ENCODE data around the gene SYNE1. TPM values are rescaled to one million over a fixed set of nuclear protein-coding genes. Genes with fewer than 3 reads are reported as not detected.
A peak's percentile ranks its signal among the peaks of the same experiment; 100 is the strongest.
"Not testable (repeated sequence)": the region's sequence is repeated elsewhere in the genome, so short reads cannot be mapped to it uniquely, and the experiment has no call there.

Gene SYNE1
- total RNA-seq, 4 donors from 2014 or later, result 120 to 163 (median 137) TPM

DNA sequence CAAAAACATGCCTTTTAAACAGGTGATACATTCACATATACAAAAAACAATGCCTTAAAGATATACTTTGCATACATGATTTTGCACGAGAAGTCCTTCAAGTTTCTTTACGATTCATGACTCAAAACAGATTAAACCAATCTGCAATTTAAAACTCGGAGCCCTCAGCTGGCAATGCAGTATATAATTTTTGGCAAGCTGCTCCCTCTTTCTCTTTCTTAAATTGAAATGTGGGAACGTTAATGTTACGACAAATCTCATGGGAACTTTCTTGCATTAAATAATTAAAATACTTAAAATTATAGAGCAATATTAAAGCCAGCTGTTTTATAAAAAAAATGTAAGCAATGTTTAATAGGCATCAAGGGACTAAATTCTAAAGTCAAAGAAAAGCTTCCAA is 495.1 kb downstream of the SYNE1 start:
- Histone ChIP-seq H3K9me3 (no peaks in the 10 kb centered on the region), H3K4me3 (no peak overlapping the region), H3K4me1 (peaks cover 0 to 4% (median 0%) of the 10 kb centered on the region in 4 donors), H3K27me3 (no peaks in the 10 kb centered on the region), H3K27ac (no peak overlapping the region), H3K36me3 (peaks cover 0 to 76% (median 0%) of the 10 kb centered on the region in 3 donors)
- DNase-seq (ENCODE audit: low spot score in 2 of 2), result no peak
- no peak for TF ChIP-seq EP300 (IDR thresholded peaks at IDR 0.05)
- TF ChIP-seq, protein P1, sequence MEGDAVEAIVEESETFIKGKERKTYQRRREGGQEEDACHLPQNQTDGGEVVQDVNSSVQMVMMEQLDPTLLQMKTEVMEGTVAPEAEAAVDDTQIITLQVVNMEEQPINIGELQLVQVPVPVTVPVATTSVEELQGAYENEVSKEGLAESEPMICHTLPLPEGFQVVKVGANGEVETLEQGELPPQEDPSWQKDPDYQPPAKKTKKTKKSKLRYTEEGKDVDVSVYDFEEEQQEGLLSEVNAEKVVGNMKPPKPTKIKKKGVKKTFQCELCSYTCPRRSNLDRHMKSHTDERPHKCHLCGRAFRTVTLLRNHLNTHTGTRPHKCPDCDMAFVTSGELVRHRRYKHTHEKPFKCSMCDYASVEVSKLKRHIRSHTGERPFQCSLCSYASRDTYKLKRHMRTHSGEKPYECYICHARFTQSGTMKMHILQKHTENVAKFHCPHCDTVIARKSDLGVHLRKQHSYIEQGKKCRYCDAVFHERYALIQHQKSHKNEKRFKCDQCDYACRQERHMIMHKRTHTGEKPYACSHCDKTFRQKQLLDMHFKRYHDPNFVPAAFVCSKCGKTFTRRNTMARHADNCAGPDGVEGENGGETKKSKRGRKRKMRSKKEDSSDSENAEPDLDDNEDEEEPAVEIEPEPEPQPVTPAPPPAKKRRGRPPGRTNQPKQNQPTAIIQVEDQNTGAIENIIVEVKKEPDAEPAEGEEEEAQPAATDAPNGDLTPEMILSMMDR (IDR thresholded peaks at IDR 0.05), result no peak
- TF ChIP-seq POLR2A (IDR thresholded peaks at IDR 0.05), result no peak
- WGBS, 2 donors, result 62 to 67% methylated on average over 5 of the region's 5 CpGs

- H3K27ac ChIP-seq; H3K9me3 ChIP-seq; H3K27me3 ChIP-seq; H3K4me3 ChIP-seq; H3K4me1 ChIP-seq; DNase-seq (ENCODE audit: low spot score in 2 of 2): not testable (repeated sequence)
- WGBS, 2 donors, result 97 to 98% methylated on average over 6 of the region's 6 CpGs
- peaks cover 0 to 84% (median 0%) of the 10 kb centered on the region in 3 donors for H3K36me3 ChIP-seq
Measured at GRCh38 chr6:152138344-152138743, 498.8 kb downstream of the SYNE1 start.

DNA sequence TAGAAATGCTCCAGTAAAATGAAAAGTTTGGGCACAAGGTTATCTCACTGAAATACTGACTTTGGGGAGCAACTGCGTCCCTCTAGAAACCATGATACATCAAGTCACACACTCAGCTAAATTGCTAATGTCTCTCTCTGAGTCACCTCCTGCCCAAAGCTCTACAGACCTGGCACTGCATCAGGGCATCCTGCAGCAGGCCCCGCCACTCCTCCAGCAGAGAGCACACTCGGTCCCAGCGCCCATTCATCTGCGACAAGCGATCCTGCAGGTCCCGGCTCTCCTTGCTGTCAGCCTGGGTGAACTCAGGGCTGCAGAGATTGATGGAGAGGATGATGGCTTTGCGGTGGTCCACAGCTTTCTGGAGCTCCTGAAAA is 500.7 kb downstream of the SYNE1 start:
- no peak for TF ChIP-seq POLR2A (IDR thresholded peaks at IDR 0.05)
- TF ChIP-seq, protein P1 (IDR thresholded peaks at IDR 0.05), result no peak
- no peak for TF ChIP-seq EP300 (IDR thresholded peaks at IDR 0.05)
- H3K27me3 ChIP-seq, result no peaks in the 10 kb centered on the region
- WGBS, 2 donors, result 94 to 95% methylated on average over 8 of the region's 8 CpGs
- no peak for DNase-seq (ENCODE audit: low spot score in 2 of 2)
- H3K9me3 ChIP-seq, result no peaks in the 10 kb centered on the region
- H3K4me3 ChIP-seq, result no peak overlapping the region
- H3K36me3 ChIP-seq, result peaks cover 0 to 90% (median 0%) of the 10 kb centered on the region in 3 donors
- H3K27ac ChIP-seq, result no peak overlapping the region
- H3K4me1 ChIP-seq, result no peaks in the 10 kb centered on the region

DNA sequence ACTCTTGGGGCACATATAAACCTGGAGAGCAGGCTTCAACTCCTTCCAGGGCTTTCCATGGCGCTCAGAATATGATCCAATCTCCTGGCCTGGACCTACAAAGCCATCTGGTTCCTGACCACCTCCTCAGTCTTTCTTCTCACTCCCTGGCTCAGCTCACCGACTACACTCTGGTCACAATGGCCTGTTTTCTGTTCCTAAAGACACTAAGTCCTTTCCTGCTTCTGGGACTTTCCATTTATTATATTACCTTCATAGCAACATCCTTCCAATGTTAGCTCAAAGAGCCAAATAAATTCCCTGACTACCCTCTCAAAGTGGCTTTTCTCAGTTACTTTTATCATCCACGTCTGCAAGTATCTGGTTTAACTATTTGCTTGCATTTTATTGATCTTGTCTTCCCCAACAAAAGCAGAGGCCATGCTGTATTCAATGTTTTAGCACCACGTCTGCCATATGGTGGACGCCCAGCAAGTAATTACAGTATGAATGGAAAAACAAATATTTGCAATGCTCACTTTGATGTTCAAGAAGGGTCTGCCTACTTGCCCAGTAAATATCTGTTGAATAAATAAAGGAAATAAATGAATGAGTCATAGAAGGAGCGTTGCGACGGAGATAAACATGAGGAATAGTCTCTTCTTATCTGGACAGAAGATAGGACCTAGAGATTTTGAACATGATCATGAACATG is 501.3 kb downstream of the SYNE1 start:
- H3K4me1 ChIP-seq, result no peaks in the 10 kb centered on the region
- no peak overlapping the region for H3K27ac ChIP-seq
- DNase-seq (ENCODE audit: low spot score in 2 of 2), result no peak
- no peaks in the 10 kb centered on the region for H3K27me3 ChIP-seq
- 86 to 89% methylated on average over 8 of the region's 8 CpGs for WGBS, 2 donors
- H3K4me3 ChIP-seq, result no peak overlapping the region
- no peaks in the 10 kb centered on the region for H3K9me3 ChIP-seq
- TF ChIP-seq EP300 (IDR thresholded peaks at IDR 0.05) (no peak), POLR2A (IDR thresholded peaks at IDR 0.05) (no peak)
- TF ChIP-seq, protein P1 (IDR thresholded peaks at IDR 0.05), result no peak
- H3K36me3 ChIP-seq, result peaks cover 0 to 87% (median 0%) of the 10 kb centered on the region in 3 donors

DNA sequence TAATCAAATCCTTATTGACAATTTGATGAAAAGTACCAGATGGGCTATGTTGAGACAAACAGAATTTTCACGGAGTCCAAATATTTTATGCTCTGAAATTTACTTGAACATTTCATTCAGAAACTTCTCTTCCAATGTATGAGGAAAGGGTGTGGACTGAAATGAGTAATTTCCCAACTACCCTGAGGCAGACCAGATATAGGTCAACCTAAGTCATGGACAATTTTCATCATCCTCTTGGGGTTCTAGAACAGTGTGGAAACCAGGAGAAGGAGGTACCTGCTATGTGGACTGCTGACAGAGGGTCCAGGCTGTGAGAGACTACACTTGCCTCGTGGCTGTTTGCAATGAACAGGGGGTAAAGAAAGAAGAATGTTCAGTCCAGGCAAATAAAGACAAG is 506.7 kb downstream of the SYNE1 start:
- H3K36me3 ChIP-seq, result peaks cover 0 to 66% (median 0%) of the 10 kb centered on the region in 3 donors
- H3K9me3 ChIP-seq, result no peaks in the 10 kb centered on the region
- 50 to 73% methylated on average over 2 of the region's 2 CpGs for WGBS, 2 donors
- H3K4me1 ChIP-seq, result peaks cover 0 to 10% (median 0%) of the 10 kb centered on the region in 4 donors
- no peaks in the 10 kb centered on the region for H3K27me3 ChIP-seq
- no peak overlapping the region for H3K4me3 ChIP-seq
- peak overlapping the region in 1 of 4 donors; percentile 74 for H3K27ac ChIP-seq
- no peak for DNase-seq (ENCODE audit: low spot score in 2 of 2)
- no peak for TF ChIP-seq POLR2A (IDR thresholded peaks at IDR 0.05)
- TF ChIP-seq EP300 (IDR thresholded peaks at IDR 0.05), result no peak
- TF ChIP-seq, protein P1 (IDR thresholded peaks at IDR 0.05), result no peak
